Ramos (cell line): ENCODE results near the gene CDKN1B.

Experiments
- in situ Hi-C: fragments of 300-500 bp; cut with MboI; formaldehyde crosslinking; loops from one replicate; pipeline ENCODE4 v1.14.3; 2022; ENCODE audit warnings: low sequenced_read_pairs; ENCODE audit not compliant: unreplicated experiment

The CDKN1B gene

GRCh38 chr12:12722435-12723148, 5.4 kb downstream of the CDKN1B start:
- in situ Hi-C loops, result no loop called here

GRCh38 chr12:12723149-12723680, 6.0 kb downstream of the CDKN1B start:
- in situ Hi-C loops, result no loop called here

GRCh38 chr12:12723681-12724420, 6.7 kb downstream of the CDKN1B start:
- in situ Hi-C loops, result no loop called here

- in situ Hi-C loops, result loop anchor here (25.0 kb wide), 1 partner anchor 337 kb away; no protein-coding TSS in a partner anchor
Measured at GRCh38 chr12:12724421-12725085, 7.4 kb downstream of the CDKN1B start.

GRCh38 chr12:12725086-12725955, 8.2 kb downstream of the CDKN1B start:
- in situ Hi-C loops, result loop anchor here (25.0 kb wide), 1 partner anchor 338 kb away; no protein-coding TSS in a partner anchor

GRCh38 chr12:12725956-12726554, 8.9 kb downstream of the CDKN1B start:
- in situ Hi-C loops, result loop anchor here (25.0 kb wide), 1 partner anchor 339 kb away; no protein-coding TSS in a partner anchor

GRCh38 chr12:12726555-12727093, 9.5 kb downstream of the CDKN1B start:
- in situ Hi-C loops, result loop anchor here (25.0 kb wide), 1 partner anchor 339 kb away; no protein-coding TSS in a partner anchor

- in situ Hi-C loops, result loop anchor here (10.0 to 25.0 kb wide), 2 partner anchors 86 to 344 kb away; no protein-coding TSS in a partner anchor
Measured at GRCh38 chr12:12731178-12731577, 14.0 kb downstream of the CDKN1B start.

GRCh38 chr12:12731785-12732184, 14.6 kb downstream of the CDKN1B start:
- in situ Hi-C loops, result loop anchor here (10.0 to 25.0 kb wide), 2 partner anchors 87 to 344 kb away; no protein-coding TSS in a partner anchor

- in situ Hi-C loops, result loop anchor here (10.0 to 25.0 kb wide), 2 partner anchors 88 to 346 kb away; no protein-coding TSS in a partner anchor
Measured at GRCh38 chr12:12733118-12733517, 15.9 kb downstream of the CDKN1B start.

GRCh38 chr12:12734054-12734453, 16.9 kb downstream of the CDKN1B start:
- in situ Hi-C loops, result loop anchor here (10.0 to 25.0 kb wide), 2 partner anchors 89 to 347 kb away; no protein-coding TSS in a partner anchor

GRCh38 chr12:12734561-12735071, 17.4 kb downstream of the CDKN1B start:
- in situ Hi-C loops, result loop anchor here (10.0 to 25.0 kb wide), 2 partner anchors 90 to 347 kb away; no protein-coding TSS in a partner anchor

- in situ Hi-C loops, result loop anchor here (10.0 to 25.0 kb wide), 2 partner anchors 90 to 348 kb away; no protein-coding TSS in a partner anchor
Measured at GRCh38 chr12:12735301-12735700, 18.1 kb downstream of the CDKN1B start.

GRCh38 chr12:12736759-12737676, 19.9 kb downstream of the CDKN1B start:
- in situ Hi-C loops, result loop anchor here (10.0 to 25.0 kb wide), 2 partner anchors 92 to 350 kb away; no protein-coding TSS in a partner anchor

- in situ Hi-C loops, result loop anchor here (10.0 to 25.0 kb wide), 2 partner anchors 93 to 351 kb away; no protein-coding TSS in a partner anchor
Measured at GRCh38 chr12:12738152-12738551, 21.0 kb downstream of the CDKN1B start.

GRCh38 chr12:12741660-12742059, 24.5 kb downstream of the CDKN1B start:
- in situ Hi-C loops, result loop anchor here (25.0 kb wide), 1 partner anchor 354 kb away; no protein-coding TSS in a partner anchor
